Neural cell (in vitro differentiated cells): ENCODE measurements around the gene CCDC190. TPM values are rescaled to one million over a fixed set of nuclear protein-coding genes. Genes with fewer than 3 reads are reported as not detected.

Experiments used
- H2AFZ ChIP-seq: fragments of 200-600, 300-800 bp; sonication (generic), shearing (Covaris generic); 2 replicates; pipeline ENCODE4 v1.6.0; 2014; ENCODE audit warnings: low read depth, mild to moderate bottlenecking, antibody characterized with exemption, low read length, moderate library complexity
- H3F3A ChIP-seq: fragments of 200-600 bp; shearing (Covaris generic); 2 replicates; pipeline ENCODE4 v1.6.1; 2016; ENCODE audit warnings: mild to moderate bottlenecking, moderate library complexity, mixed read lengths, antibody characterized with exemption, low read length; ENCODE audit not compliant: insufficient read depth, poor library complexity, severe bottlenecking
- H3K27ac ChIP-seq: fragments of 200-600, 300-800 bp; sonication (generic), shearing (Covaris generic); 2 replicates; pipeline ENCODE4 v1.5.1; 2014; ENCODE audit warnings: mild to moderate bottlenecking, low read length, moderate library complexity
- H3K27me3 ChIP-seq: fragments of 300-800, 200-600 bp; sonication (generic), shearing (Covaris generic); 2 replicates; pipeline ENCODE4 v1.6.0; 2014; ENCODE audit warnings: mild to moderate bottlenecking, low read depth, low read length, moderate library complexity; ENCODE audit not compliant: insufficient read depth
- H3K36me3 ChIP-seq: fragments of 300-800, 200-600 bp; sonication (generic), shearing (Covaris generic); 2 replicates; pipeline ENCODE4 v1.5.1; 2014; ENCODE audit warnings: mild to moderate bottlenecking, antibody characterized with exemption, low read length, moderate library complexity; ENCODE audit not compliant: insufficient read depth
- H3K4me2 ChIP-seq: fragments of 300-800, 200-600 bp; sonication (generic), shearing (Covaris generic); 2 replicates; pipeline ENCODE4 v1.6.0; 2014; ENCODE audit warnings: mild to moderate bottlenecking, low read length
- H3K4me3 ChIP-seq: fragments of 300-800, 200-600 bp; sonication (generic), shearing (Covaris generic); 2 replicates; pipeline ENCODE4 v1.5.1; 2014; ENCODE audit warnings: mild to moderate bottlenecking, low read length, moderate library complexity
- H3K79me2 ChIP-seq: fragments of 200-600 bp; shearing (Covaris generic); replicated peaks from 2 replicates; pipeline ENCODE4 v1.6.0; 2014; ENCODE audit warnings: mild to moderate bottlenecking, low read length, moderate library complexity; ENCODE audit not compliant: insufficient read depth
- H3K9ac ChIP-seq: fragments of 300-800, 200-600 bp; sonication (generic), shearing (Covaris generic); 2 replicates; pipeline ENCODE4 v1.6.1; 2016; ENCODE audit warnings: mild to moderate bottlenecking, low read length, mixed read lengths
- H3K9me2 ChIP-seq: fragments of 200-600 bp; shearing (Covaris generic); 2 replicates; pipeline ENCODE4 v1.6.1; 2016; ENCODE audit warnings: mild to moderate bottlenecking, low read length, mixed read lengths; ENCODE audit not compliant: insufficient read depth
- H3K9me3 ChIP-seq: fragments of 200-600, 300-800 bp; sonication (generic), shearing (Covaris generic); 2 replicates; pipeline ENCODE4 v1.6.1; 2016; ENCODE audit warnings: mild to moderate bottlenecking, mixed run types, low read length, moderate library complexity, mixed read lengths
- H4K20me1 ChIP-seq: fragments of 200-600 bp; shearing (Covaris generic); 2 replicates; pipeline ENCODE4 v1.6.1; 2016; ENCODE audit warnings: mild to moderate bottlenecking, mixed run types; ENCODE audit not compliant: insufficient read depth
- EP300 ChIP-seq: fragments of 450-650 bp; conservative IDR thresholded peaks from 2 replicates; pipeline ENCODE4 v1.6.1; 2014; ENCODE audit warnings: antibody characterized with exemption, mild to moderate bottlenecking, moderate library complexity; ENCODE audit not compliant: poor library complexity, severe bottlenecking
- EZH2 ChIP-seq: fragments of 200-600, 300-800 bp; shearing (Covaris generic), sonication (generic); IDR thresholded peaks from 2 replicates; pipeline ENCODE4 v1.6.1; 2014; ENCODE audit warnings: antibody characterized with exemption, low read length, borderline replicate concordance, mild to moderate bottlenecking; ENCODE audit not compliant: insufficient read depth, poor library complexity, severe bottlenecking
- MXI1 ChIP-seq: fragments of 450-650 bp; conservative IDR thresholded peaks from 2 replicates; pipeline ENCODE4 v1.6.1; 2014; ENCODE audit warnings: antibody characterized with exemption, mild to moderate bottlenecking; ENCODE audit not compliant: poor library complexity, severe bottlenecking
- POLR2AphosphoS5 ChIP-seq: IDR thresholded peaks from 2 replicates; pipeline ENCODE4 v1.6.1; 2012
- RAD21 ChIP-seq: fragments of 450-650 bp; conservative IDR thresholded peaks from 2 replicates; pipeline ENCODE4 v1.6.1; 2014; ENCODE audit warnings: antibody characterized with exemption, mild to moderate bottlenecking, moderate library complexity
- SMC3 ChIP-seq: fragments of 450-650 bp; conservative IDR thresholded peaks from 2 replicates; pipeline ENCODE4 v1.6.1; 2014; ENCODE audit warnings: antibody characterized with exemption, mild to moderate bottlenecking, moderate library complexity; ENCODE audit not compliant: poor library complexity
- TAF1 ChIP-seq: IDR thresholded peaks from 2 replicates; pipeline ENCODE4 v1.6.1; 2012; ENCODE audit warnings: low read depth
- polyA plus RNA-seq: library from polyadenylated mRNA; depleted of rRNA; stranded (reverse); fragments of >200 nt; gene quantifications from 2 replicates; pipeline ENCODE4 v1.2.3, GENCODE V29; 2014
- TF ChIP-seq, protein P1 (sequence below): fragments of 450-650 bp; IDR thresholded peaks from 2 replicates; pipeline ENCODE4 v1.5.1; 2014; ENCODE audit warnings: antibody characterized with exemption, mild to moderate bottlenecking, moderate library complexity; ENCODE audit not compliant: poor library complexity, severe bottlenecking
- TF ChIP-seq, protein P2 (sequence below): IDR thresholded peaks from 2 replicates; pipeline ENCODE4 v1.6.1; 2012; ENCODE audit warnings: borderline replicate concordance

CCDC190 gene
- polyA plus RNA-seq, 1 donor from 2014 or later, result not detected

DNA sequence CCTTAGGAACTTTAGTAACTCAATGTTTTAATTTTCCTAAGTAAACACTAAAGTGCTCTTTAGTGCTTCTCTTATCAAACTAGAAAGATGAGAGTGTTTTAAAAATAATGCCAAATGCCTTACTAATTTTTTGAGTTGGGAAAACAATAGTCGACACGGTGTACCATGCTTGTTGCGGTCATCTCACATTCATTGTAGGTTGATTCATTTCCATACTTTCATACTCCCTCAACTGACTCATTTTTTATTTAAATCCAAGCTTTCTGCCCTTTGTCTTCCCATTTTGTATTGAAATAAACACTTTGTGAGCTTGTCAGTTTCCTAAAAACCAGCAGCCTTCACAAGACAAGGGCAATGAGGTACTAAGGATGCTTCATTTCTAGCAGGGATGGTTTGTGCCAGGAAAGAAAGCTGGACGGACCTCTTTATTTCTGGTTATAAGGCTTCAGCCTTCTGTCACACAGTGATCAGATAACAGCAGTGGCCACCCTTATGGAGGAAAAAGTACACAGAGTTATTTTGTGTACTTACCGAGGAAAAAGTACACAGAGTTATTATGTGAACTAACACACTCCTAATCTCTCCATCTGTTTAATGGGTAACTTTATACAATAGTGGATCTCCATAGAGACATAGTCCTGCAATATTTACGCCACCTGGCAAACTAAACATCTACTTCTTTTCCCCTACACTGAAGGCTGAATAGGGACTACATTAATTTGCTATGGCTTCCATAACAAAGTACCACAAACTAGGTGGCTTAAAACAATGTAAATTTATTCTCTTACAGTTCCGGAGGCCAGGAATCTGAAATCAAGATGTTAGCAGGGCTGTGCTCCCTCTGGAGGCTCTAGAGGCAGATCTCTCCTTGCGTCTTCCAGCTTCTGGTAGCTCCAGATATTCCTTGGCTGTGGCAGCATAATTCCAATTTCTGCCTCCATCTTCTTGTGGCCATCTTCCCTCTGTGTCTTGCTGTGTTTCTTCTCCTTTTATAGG is 13.0 kb upstream of the CCDC190 start:
- no peaks in the 10 kb centered on the region for H3K27me3 ChIP-seq

DNA sequence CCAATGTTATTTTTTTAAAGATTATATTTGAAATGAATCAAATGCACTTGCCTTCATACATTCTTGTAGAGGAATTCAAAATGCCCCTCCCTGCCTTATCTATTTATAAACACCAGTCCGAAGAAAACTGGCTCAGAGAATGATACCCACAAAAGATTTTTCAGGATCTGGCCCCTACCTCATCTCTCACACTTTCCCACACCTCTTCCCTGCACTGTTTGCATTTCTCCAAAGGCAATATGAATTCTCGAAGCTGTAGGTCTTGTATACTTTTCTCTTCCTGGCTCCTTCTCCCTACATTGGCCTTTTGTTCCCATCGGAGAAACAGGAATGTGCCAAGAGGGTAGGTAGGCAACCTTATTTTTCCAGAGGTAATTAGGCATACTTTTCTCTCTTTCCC is 12.0 kb upstream of the CCDC190 start:
- Histone ChIP-seq H3K27me3 (no peaks in the 10 kb centered on the region), H3K9me3 (no peaks in the 10 kb centered on the region), H3K4me3 (no peak overlapping the region), H4K20me1 (no peaks in the 10 kb centered on the region), H3K9me2 (no peaks in the 10 kb centered on the region), H3K27ac (no peak overlapping the region), H3K4me2 (no peak overlapping the region), H3F3A (no peaks in the 10 kb centered on the region), H3K36me3 (no peaks in the 10 kb centered on the region), H3K9ac (no peak overlapping the region), H2AFZ (no peak overlapping the region), H3K79me2 (no peaks in the 10 kb centered on the region)
- TF ChIP-seq TAF1 (no peak), POLR2AphosphoS5 (no peak), EP300 (no peak), MXI1 (no peak), EZH2 (no peak), SMC3 (no peak)
- TF ChIP-seq, protein P1, sequence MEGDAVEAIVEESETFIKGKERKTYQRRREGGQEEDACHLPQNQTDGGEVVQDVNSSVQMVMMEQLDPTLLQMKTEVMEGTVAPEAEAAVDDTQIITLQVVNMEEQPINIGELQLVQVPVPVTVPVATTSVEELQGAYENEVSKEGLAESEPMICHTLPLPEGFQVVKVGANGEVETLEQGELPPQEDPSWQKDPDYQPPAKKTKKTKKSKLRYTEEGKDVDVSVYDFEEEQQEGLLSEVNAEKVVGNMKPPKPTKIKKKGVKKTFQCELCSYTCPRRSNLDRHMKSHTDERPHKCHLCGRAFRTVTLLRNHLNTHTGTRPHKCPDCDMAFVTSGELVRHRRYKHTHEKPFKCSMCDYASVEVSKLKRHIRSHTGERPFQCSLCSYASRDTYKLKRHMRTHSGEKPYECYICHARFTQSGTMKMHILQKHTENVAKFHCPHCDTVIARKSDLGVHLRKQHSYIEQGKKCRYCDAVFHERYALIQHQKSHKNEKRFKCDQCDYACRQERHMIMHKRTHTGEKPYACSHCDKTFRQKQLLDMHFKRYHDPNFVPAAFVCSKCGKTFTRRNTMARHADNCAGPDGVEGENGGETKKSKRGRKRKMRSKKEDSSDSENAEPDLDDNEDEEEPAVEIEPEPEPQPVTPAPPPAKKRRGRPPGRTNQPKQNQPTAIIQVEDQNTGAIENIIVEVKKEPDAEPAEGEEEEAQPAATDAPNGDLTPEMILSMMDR, result no peak
- TF ChIP-seq, protein P2, sequence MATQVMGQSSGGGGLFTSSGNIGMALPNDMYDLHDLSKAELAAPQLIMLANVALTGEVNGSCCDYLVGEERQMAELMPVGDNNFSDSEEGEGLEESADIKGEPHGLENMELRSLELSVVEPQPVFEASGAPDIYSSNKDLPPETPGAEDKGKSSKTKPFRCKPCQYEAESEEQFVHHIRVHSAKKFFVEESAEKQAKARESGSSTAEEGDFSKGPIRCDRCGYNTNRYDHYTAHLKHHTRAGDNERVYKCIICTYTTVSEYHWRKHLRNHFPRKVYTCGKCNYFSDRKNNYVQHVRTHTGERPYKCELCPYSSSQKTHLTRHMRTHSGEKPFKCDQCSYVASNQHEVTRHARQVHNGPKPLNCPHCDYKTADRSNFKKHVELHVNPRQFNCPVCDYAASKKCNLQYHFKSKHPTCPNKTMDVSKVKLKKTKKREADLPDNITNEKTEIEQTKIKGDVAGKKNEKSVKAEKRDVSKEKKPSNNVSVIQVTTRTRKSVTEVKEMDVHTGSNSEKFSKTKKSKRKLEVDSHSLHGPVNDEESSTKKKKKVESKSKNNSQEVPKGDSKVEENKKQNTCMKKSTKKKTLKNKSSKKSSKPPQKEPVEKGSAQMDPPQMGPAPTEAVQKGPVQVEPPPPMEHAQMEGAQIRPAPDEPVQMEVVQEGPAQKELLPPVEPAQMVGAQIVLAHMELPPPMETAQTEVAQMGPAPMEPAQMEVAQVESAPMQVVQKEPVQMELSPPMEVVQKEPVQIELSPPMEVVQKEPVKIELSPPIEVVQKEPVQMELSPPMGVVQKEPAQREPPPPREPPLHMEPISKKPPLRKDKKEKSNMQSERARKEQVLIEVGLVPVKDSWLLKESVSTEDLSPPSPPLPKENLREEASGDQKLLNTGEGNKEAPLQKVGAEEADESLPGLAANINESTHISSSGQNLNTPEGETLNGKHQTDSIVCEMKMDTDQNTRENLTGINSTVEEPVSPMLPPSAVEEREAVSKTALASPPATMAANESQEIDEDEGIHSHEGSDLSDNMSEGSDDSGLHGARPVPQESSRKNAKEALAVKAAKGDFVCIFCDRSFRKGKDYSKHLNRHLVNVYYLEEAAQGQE, result no peak

More for the DNA sequence above, 13.0 kb upstream of the CCDC190 start:
- H3K9me3 ChIP-seq, result no peaks in the 10 kb centered on the region
- H2AFZ ChIP-seq, result no peak overlapping the region
- H3F3A ChIP-seq, result no peaks in the 10 kb centered on the region
- no peaks in the 10 kb centered on the region for H3K36me3 ChIP-seq
- no peaks in the 10 kb centered on the region for H4K20me1 ChIP-seq
- TF ChIP-seq EZH2 (no peak), TAF1 (no peak), SMC3 (no peak), EP300 (no peak), POLR2AphosphoS5 (no peak), MXI1 (no peak), RAD21 (no peak)
- TF ChIP-seq, protein P2, result no peak
- TF ChIP-seq, protein P1, result no peak
- H3K27ac ChIP-seq, result no peak overlapping the region
- H3K4me3 ChIP-seq, result no peak overlapping the region
- H3K4me2 ChIP-seq, result no peak overlapping the region
- no peaks in the 10 kb centered on the region for H3K9me2 ChIP-seq
- H3K79me2 ChIP-seq, result no peaks in the 10 kb centered on the region
- H3K9ac ChIP-seq, result no peak overlapping the region
